ENCODE results near the gene ESR2.

DNA sequence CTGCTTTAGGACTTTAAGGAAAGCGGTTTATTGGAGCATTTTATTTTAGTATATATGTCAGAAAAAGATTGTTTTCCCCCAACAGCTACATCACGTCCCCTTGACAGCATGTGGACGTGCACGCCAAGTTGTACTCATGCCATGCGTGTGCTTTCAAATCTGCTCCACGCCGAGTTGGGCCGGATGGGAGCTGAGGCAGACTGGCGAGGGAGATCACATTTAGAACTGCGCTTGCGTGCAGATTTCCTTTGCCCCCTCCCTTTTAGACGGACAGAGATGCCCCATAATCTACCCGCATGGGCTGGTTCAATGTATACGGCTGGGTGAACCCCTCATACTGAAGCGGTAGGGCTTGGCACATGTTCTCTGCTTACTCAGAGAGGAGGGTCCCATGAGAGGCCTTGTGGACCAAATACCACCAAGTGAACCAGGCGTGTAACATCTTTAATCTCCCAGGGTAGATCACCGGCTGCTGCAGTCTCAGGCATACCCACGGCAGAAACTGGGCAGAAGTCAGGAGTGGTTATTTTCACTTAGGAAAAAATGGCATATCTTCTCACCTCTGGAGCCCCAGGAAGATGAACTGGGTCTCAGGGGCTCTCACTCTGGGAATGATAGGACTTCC, 92.1 kb downstream of the ESR2 start:
- no peak for TF ChIP-seq CTCF (IDR thresholded peaks at IDR 0.05)
- no peak for TF ChIP-seq POLR2A (IDR thresholded peaks at IDR 0.05)
